Fibroblast of the aortic adventitia (primary cell): Measurements from ENCODE around the gene NCOA1. TPM values are rescaled to one million over a fixed set of nuclear protein-coding genes. Genes with fewer than 3 reads are reported as not detected.
"Not testable (repeated sequence)": the region's sequence is repeated elsewhere in the genome, so short reads cannot be mapped to it uniquely, and the experiment has no call there.

Experiments used
- DNase-seq: peaks from one replicate; pipeline ENCODE4 v3.0.0-alpha.2; 2010; ENCODE audit warnings: low read depth
- H3K4me3 ChIP-seq: 2 replicates; pipeline ENCODE4 v1.5.1; 2011; ENCODE audit warnings: low read depth, mild to moderate bottlenecking, control low read depth, low read length, moderate library complexity
- CTCF ChIP-seq: IDR thresholded peaks from 2 replicates; pipeline ENCODE4 v1.5.1; 2011; ENCODE audit warnings: mild to moderate bottlenecking, low read length, control low read depth, inconsistent platforms; ENCODE audit not compliant: insufficient read depth
- total RNA-seq: library from RNA; depleted of rRNA; stranded (reverse); fragments of >200 nt; gene quantifications from 2 replicates; pipeline ENCODE4 v1.2.3, GENCODE V29; 2012; ENCODE audit warnings: low replicate concordance

NCOA1 gene
- total RNA-seq, 1 donor: 24.0 TPM

- H3K4me3 ChIP-seq: no peak overlapping the region
- TF ChIP-seq CTCF: no peak
- DNase-seq: peak; percentile 58
These were observed 68.5 kb downstream of the NCOA1 start for GRCh38 chr2:24559473-24560113.

GRCh38 chr2:24565537-24565936 is 74.5 kb downstream of the NCOA1 start:
- no peak for TF ChIP-seq CTCF
- no peak overlapping the region for H3K4me3 ChIP-seq
- DNase-seq: no peak

- TF ChIP-seq CTCF: no peak
- H3K4me3 ChIP-seq: no peak overlapping the region
- no peak for DNase-seq
These were observed 75.2 kb downstream of the NCOA1 start for GRCh38 chr2:24566209-24566608.

- H3K4me3 ChIP-seq: no peak overlapping the region
- no peak for DNase-seq
- no peak for TF ChIP-seq CTCF
These were observed 75.6 kb downstream of the NCOA1 start for GRCh38 chr2:24566630-24567029.

DNA sequence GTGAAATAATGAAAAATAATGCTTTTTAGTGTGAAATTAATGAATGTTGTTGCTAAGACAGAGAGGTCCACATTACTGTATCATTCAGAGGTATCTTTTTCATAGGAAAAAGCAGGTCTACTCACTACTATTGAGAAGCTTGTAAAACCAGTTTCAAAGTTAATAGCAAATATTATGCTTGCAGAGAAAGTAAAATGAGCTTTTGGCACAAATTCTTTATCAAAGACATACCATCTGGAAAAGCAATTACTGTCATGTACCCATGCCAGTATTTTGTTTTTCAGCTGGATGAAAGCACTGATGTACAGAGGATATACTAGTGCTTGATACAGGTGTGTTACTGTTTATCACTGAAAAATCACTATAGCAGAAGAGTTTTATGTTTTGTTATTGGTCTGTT is 77.5 kb downstream of the NCOA1 start:
- TF ChIP-seq CTCF: no peak

GRCh38 chr2:24569565-24569964 is 78.5 kb downstream of the NCOA1 start:
- H3K4me3 ChIP-seq, DNase-seq: not testable (repeated sequence)

More for the DNA sequence above, 77.5 kb downstream of the NCOA1 start:
- no peak overlapping the region for H3K4me3 ChIP-seq
- no peak for DNase-seq

- H3K4me3 ChIP-seq: no peak overlapping the region
- no peak for TF ChIP-seq CTCF
- no peak for DNase-seq
These were observed 79.2 kb downstream of the NCOA1 start for GRCh38 chr2:24570225-24570624.
